NCI-H2107 (cell line): Measurements from ENCODE around the gene CDK6.

Source experiments
- DNase-seq: peaks from one replicate; lab custom pipeline; 2025; lab: John Stamatoyannopoulos, UW

Gene CDK6

DNA sequence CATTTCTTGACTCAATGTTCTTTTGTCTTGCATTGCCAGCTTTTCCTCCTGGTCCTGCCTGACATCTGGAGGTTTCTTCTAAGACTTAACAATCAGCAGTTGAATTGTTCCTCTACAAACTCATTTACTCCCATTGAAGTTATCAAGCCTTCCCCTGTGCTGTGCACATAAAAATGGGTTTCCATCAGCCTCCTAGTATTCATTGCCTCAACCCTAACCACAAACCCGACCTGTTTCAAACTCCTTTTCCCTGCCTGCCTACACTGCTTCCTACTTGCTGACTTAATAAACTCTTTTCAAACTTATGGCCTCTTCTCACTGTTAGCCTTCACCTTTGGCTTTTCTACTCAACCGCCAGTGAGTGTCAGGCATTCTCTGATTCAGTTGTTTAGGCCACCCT lies 9.4 kb upstream of the CDK6 start:
- DNase-seq, result no peak

- no peak for DNase-seq
Observed at GRCh38 chr7:92843781-92844180, 7.4 kb upstream of the CDK6 start.

GRCh38 chr7:92843034-92843760 lies 6.8 kb upstream of the CDK6 start:
- no peak for DNase-seq

GRCh38 chr7:92841192-92841591 lies 4.8 kb upstream of the CDK6 start:
- no peak for DNase-seq

GRCh38 chr7:92840316-92840715 lies 3.9 kb upstream of the CDK6 start:
- DNase-seq, result no peak

- DNase-seq, result no peak
Observed at GRCh38 chr7:92839901-92840300, 3.5 kb upstream of the CDK6 start.

DNA sequence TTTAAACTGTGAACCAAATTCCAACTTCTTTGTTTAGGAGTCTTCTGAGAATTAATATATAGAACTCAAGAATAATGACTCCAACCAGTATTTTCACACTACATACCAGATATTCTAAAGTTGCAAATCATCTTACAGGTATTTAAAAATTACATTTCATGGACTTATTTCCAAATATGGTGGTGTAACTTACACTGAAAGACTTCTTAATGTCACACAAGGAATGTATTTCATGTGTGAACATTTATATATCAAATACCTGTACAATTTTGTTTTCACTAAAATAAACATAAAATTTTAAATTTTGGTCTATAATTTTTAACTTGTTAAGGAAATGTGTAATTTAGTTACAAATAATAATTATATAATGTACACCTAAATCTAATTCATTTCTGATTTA lies 2.6 kb upstream of the CDK6 start:
- no peak for DNase-seq

GRCh38 chr7:92837000-92837749 lies 802 bp upstream of the CDK6 start:
- DNase-seq, result no peak

DNA sequence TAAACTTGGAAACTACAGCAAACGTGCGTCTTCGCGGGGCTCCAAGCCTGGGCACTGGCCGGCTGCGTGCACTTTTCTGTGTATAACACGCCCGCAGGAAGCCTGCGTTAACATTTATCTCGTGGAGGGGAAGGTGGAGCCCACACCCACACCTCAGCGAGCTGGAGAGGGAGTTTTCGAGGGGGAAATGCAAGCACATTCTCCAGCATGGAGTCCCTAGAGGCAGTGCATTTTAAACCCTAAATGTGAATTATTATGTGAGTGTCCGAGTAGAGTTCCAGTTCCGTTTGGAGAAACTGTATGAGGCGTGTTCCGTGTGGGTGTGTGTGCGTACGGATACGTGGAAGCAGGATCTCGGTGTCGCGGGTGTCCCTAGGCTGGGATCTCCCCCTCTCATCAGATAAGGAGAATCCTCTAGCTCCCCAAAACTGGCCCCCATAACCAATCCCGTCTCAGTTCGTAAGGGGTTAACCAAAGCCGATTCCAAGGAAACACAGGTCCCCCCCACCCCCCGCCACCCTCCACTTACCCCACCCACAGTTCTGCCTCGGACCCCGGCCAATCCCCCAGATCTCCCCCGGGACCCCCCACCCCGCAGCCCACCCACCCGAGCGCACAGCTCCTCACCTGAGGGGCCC lies 403 bp downstream of the CDK6 start:
- DNase-seq, result no peak

DNA sequence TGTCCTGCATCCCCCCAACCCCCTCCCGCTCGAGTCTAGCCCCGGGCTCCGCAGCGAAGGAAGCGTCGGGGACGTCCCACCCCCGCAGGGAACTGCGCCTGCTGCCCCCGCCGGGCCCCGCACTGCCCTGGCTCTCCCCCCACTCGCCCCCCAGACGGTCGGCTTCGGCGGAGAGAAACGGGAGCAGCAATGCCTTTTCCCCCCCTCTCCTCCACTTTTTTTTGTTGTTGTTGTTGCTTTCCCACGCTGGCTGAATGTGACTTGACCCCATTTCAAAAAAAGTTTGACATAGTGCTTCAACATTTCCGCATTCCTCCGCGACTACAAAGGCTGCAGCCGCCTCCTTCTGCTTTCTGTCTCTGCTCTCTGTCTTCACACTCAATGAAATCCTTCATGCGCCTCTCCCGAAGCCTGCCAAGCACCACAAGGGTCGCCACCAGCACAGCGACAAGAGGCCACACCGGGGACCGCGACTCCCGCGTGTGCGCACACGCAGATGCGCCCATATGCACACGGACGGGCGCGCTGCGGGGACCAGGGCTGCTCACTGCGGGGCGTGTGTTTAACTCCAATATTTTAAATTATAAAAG lies 1.0 kb downstream of the CDK6 start:
- no peak for DNase-seq

GRCh38 chr7:92834507-92835260 lies 1.7 kb downstream of the CDK6 start:
- DNase-seq, result no peak

- DNase-seq, result no peak
Observed at GRCh38 chr7:92833766-92834506, 2.4 kb downstream of the CDK6 start.

- DNase-seq, result peak; percentile 87
Observed at GRCh38 chr7:92833024-92833765, 3.2 kb downstream of the CDK6 start.

DNA sequence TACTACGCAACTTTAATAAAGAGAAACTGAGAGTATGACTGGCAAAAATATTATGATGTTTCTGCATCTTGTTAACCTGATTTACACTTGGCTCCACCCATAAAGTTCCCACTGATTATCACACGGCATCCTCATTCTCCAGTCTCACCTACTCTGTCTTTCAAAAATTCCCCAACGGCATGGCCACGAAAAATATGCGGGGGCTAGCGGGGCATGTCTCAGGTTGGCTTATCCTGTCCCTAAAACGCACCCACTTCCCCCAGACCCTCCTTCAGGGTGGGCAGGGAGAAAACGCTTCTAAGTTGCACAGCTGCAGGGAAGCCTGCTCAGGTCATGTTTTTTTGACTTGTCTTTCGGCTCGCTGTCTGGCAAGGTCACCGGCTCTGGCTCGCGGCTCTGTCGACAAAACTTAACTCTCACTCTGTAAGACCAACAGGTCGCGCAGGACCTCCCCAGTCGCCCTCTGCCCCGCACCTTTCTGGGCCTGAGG lies 3.8 kb downstream of the CDK6 start:
- DNase-seq, result no peak

DNA sequence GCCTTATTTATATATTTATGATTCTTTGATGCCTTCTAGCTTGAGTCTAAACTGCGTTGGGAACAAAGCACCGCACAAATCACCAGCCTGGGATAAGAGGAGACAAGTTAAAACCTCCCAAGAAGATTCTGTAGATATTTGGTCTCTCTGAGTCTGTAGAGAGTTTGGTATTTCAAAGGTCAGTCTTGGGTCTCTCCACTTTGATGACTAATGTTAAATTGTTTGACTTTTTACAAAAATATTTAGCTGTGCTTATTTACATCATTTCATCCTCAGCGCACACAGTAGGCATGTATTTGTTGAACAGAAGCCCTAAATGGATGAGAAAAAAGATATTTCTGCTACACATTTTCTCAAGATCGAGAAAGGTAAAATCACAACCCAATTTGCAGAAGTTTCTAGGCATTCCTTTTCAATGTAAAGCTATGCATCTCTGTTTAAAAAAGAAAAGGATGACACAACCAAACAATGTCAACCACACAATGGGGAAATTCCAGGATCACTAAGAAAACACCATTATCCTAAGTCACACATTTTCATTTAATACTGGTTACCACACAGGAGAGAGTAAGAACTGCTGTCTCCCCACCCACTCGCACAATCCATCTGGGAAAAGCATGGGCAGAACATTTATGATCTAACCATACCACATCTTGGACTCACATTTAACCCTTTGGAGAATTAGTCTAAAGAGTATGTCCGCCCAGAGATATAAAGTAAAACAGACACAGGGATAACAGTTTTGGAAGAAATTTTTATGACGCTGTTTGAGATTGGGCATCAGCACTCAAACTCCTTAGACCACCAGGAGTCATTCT lies 4.4 kb downstream of the CDK6 start:
- no peak for DNase-seq

- DNase-seq, result no peak
Observed at GRCh38 chr7:92830532-92831110, 5.8 kb downstream of the CDK6 start.

DNA sequence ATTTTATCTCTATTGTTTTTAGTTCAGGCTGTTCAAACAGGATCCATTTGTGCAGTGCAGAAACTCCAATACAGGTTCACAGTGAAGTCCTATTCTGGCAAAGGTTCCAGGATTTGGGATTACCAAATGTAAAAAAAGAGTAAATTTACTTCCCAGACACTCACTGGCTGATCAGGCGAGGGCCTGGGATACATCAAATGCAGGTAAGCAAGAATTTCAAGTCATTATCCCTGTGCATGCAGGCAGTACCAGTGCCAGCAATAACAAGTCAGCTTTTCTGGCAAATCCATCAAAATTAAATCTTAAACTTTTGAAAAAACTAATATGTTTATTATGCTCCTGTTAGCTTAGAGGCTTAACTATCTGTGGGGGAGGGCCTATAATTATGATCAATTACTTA lies 6.3 kb downstream of the CDK6 start:
- DNase-seq, result no peak

DNA sequence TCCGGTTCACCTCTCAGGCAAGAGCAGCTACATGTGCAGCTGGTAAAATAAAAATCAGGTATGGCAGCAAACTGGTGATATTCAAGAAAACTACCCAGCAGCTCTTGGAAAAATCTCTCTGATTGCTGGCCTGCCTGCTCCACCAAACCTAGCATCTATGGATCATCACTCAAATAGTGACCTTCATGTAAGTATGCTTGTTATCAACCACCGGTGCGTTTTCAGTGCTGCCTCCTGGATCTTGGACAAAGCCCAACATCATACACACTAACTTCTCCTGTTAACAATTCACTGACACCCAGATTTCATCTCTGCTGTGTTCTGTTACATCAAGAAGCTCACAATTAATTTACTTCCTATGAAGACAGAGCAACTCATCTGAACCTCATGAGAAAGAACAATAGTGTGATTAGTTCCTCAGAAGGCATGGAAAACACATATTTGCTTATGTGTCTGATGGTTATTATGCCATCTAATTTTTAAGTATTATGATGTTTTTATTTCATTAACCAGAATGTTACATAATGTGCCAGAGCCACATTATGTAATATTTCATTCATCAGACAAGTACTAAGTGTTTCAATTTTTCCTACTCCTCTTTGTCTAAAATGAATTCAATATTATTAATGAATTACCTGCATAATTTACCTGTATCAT lies 8.8 kb downstream of the CDK6 start:
- DNase-seq, result no peak
